Activated naive CD4-positive, alpha-beta T cell treated with anti-CD3 and anti-CD28 coated beads, Interleukin-2, amount 50 U/mL, for 24 hours (primary cell): Measurements from ENCODE around the gene AFAP1L2.
"Not testable (repeated sequence)": the region's sequence is repeated elsewhere in the genome, so short reads cannot be mapped to it uniquely, and the experiment has no call there.

ENCODE experiments used
- H3K27ac Mint-ChIP-seq: one replicate; pipeline ENCODE4 v1.8.0; 2021; ENCODE audit warnings: mild to moderate bottlenecking, mixed read lengths
- H3K27me3 Mint-ChIP-seq: one replicate; pipeline ENCODE4 v1.8.0; 2021; ENCODE audit warnings: mixed read lengths
- H3K36me3 Mint-ChIP-seq: one replicate; pipeline ENCODE4 v1.8.0; 2021; ENCODE audit warnings: mixed read lengths
- H3K4me1 Mint-ChIP-seq: one replicate; pipeline ENCODE4 v1.8.0; 2021; ENCODE audit warnings: mixed read lengths
- H3K4me3 Mint-ChIP-seq: one replicate; pipeline ENCODE4 v1.8.0; 2021; ENCODE audit warnings: mild to moderate bottlenecking, mixed read lengths
- H3K9me3 Mint-ChIP-seq: one replicate; pipeline ENCODE4 v1.8.0; 2021; ENCODE audit warnings: mixed read lengths

AFAP1L2 gene

GRCh38 chr10:114362826-114363355 lies 41.4 kb downstream of the AFAP1L2 start:
- Mint-ChIP-seq H3K36me3 (no peaks in the 10 kb centered on the region), H3K4me3 (no peak overlapping the region), H3K27me3 (peaks cover 1% of the 10 kb centered on the region), H3K27ac (no peak overlapping the region), H3K9me3 (no peaks in the 10 kb centered on the region), H3K4me1 (no peaks in the 10 kb centered on the region)

- Mint-ChIP-seq H3K36me3 (no peaks in the 10 kb centered on the region), H3K4me3 (no peak overlapping the region), H3K27ac (no peak overlapping the region), H3K27me3 (peaks cover 1% of the 10 kb centered on the region), H3K9me3 (no peaks in the 10 kb centered on the region), H3K4me1 (no peaks in the 10 kb centered on the region)
Observed at GRCh38 chr10:114359953-114360345, 44.4 kb downstream of the AFAP1L2 start.

GRCh38 chr10:114359041-114359952 lies 45.0 kb downstream of the AFAP1L2 start:
- Mint-ChIP-seq H3K27ac (no peak overlapping the region), H3K9me3 (no peaks in the 10 kb centered on the region), H3K4me3 (no peak overlapping the region), H3K27me3 (peaks cover 1% of the 10 kb centered on the region), H3K4me1 (no peaks in the 10 kb centered on the region), H3K36me3 (no peaks in the 10 kb centered on the region)

GRCh38 chr10:114357515-114357996 lies 46.7 kb downstream of the AFAP1L2 start:
- Mint-ChIP-seq H3K4me1 (no peaks in the 10 kb centered on the region), H3K36me3 (no peaks in the 10 kb centered on the region), H3K27ac (no peak overlapping the region), H3K27me3 (no peaks in the 10 kb centered on the region), H3K9me3 (no peaks in the 10 kb centered on the region), H3K4me3 (no peak overlapping the region)

DNA sequence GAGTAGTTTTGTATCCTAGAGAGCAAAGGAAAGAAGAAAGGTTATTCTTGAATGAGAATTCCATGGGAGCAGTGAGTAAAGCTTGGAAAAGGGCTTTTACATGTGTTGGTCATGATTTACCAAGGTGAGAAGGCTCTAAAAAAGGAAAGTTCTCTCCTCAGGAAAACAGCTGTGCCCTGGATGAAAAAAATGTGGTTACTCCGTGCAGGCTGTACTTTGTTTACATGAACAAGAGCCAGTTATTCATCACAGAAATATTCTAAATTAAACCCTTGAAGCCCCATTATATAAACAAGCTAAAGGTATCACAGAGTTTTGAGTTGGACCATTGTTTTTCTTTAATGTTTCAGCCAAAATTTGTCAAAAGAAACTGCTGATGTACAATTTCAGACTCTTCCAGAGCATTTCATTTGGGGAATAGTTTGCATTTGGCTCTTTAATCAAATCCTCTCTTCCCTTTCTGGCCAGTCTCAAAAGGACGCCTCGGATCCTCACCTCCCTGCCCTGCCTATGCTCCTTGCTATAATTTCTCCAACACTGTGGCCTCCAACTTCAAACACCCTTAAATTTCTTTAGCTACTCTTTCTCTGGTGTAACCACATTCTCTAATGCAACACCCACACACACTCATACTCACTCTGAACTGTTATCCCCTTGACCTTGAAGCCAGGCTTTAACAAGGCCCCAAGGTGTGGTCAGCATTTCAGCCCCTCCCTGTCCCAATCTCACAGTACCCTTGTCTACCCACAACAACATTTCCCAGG lies 47.4 kb downstream of the AFAP1L2 start:
- H3K4me3 Mint-ChIP-seq, result no peak overlapping the region
- no peak overlapping the region for H3K27ac Mint-ChIP-seq
- H3K27me3 Mint-ChIP-seq, result no peaks in the 10 kb centered on the region
- no peaks in the 10 kb centered on the region for H3K9me3 Mint-ChIP-seq
- H3K36me3 Mint-ChIP-seq, result no peaks in the 10 kb centered on the region
- H3K4me1 Mint-ChIP-seq, result no peaks in the 10 kb centered on the region

- Mint-ChIP-seq H3K27me3 (no peaks in the 10 kb centered on the region), H3K36me3 (no peaks in the 10 kb centered on the region), H3K27ac (no peak overlapping the region), H3K4me1 (no peaks in the 10 kb centered on the region), H3K4me3 (no peak overlapping the region), H3K9me3 (no peaks in the 10 kb centered on the region)
Observed at GRCh38 chr10:114356126-114356525, 48.2 kb downstream of the AFAP1L2 start.

DNA sequence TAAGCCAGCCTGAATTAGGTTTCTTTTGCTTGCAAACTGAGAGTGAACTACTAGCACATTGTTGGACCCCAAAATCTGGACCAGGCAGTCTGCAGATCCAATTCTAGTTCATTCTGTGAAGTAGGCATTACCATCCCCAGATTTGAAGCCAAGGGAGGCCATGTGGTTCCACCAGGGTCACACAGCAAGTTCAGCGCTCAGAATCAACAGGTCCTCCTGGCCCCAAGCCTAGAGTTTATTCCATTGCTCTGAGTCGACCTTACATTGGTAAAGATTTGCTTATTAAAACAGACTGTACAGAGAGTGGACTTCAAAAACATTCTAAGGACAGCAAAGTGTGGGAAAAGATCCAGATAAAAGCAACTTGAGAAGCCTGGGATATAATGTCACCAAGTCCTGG lies 50.9 kb downstream of the AFAP1L2 start:
- H3K27ac Mint-ChIP-seq, result no peak overlapping the region

DNA sequence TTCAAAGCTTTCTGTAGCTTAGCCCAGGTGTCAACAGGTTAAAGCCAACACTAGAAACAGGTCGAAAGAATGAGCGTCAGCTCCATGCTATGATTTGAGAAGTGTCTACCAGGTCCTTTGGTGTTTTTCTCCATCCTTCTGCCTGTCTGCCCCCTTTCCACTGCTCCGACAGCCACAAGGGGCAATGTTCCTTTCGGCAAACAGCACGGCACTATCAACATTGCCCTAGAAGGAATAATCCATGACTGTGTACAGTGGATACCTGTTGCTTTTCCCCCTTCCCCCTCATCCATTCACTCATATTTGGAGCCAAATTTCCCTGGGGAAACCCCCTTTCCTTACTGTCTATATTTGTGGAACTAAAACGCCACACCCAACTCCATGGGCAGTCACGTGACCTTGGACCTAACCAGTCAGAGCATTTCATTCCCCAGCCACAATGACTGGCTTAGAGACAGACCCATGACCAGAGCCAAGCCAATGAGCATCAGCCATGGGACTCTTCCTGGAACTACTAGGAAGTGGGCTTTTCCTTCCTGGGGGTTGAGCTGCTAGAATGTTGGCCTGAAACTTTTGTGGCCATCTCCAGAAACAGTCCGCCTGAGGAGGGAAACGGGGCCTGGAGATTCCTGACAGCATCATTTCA lies 51.5 kb downstream of the AFAP1L2 start:
- H3K36me3 Mint-ChIP-seq, result no peaks in the 10 kb centered on the region
- no peaks in the 10 kb centered on the region for H3K9me3 Mint-ChIP-seq
- H3K4me1 Mint-ChIP-seq, result no peaks in the 10 kb centered on the region
- H3K27me3 Mint-ChIP-seq, result no peaks in the 10 kb centered on the region
- H3K27ac Mint-ChIP-seq, result no peak overlapping the region
- H3K4me3 Mint-ChIP-seq, result no peak overlapping the region

More for the DNA sequence above, 50.9 kb downstream of the AFAP1L2 start:
- no peaks in the 10 kb centered on the region for H3K27me3 Mint-ChIP-seq
- no peaks in the 10 kb centered on the region for H3K36me3 Mint-ChIP-seq
- H3K9me3 Mint-ChIP-seq, result no peaks in the 10 kb centered on the region
- H3K4me1 Mint-ChIP-seq, result no peaks in the 10 kb centered on the region
- no peak overlapping the region for H3K4me3 Mint-ChIP-seq

DNA sequence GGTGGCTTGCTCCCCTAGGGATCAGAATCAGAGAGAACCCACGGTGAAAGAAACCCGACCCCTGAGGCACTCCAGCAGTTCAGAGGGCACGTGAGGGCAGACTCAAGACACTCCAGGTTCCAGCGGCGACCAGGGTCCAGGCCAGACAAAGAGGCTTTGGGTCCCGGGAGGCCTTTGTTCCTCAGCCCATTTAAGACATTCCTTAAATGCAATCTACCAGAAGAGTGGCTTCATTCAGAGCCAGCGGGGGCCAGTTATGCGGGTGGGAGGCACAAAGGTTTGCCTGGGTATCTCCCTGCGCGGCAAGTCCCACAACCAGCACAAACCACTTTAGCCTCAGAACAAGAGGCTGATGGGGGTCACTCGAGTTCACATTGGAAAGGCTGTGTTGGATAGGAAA lies 53.6 kb downstream of the AFAP1L2 start:
- Mint-ChIP-seq H3K9me3 (no peaks in the 10 kb centered on the region), H3K27ac (no peak overlapping the region), H3K4me3 (no peak overlapping the region), H3K27me3 (no peaks in the 10 kb centered on the region), H3K36me3 (no peaks in the 10 kb centered on the region), H3K4me1 (no peaks in the 10 kb centered on the region)

GRCh38 chr10:114349522-114350215 lies 54.6 kb downstream of the AFAP1L2 start:
- Mint-ChIP-seq H3K4me3 (no peak overlapping the region), H3K4me1 (no peaks in the 10 kb centered on the region), H3K27me3 (no peaks in the 10 kb centered on the region), H3K9me3 (no peaks in the 10 kb centered on the region), H3K36me3 (no peaks in the 10 kb centered on the region), H3K27ac (no peak overlapping the region)

- not testable (repeated sequence) for H3K27ac Mint-ChIP-seq, H3K9me3 Mint-ChIP-seq
Observed at GRCh38 chr10:114349071-114349470, 55.2 kb downstream of the AFAP1L2 start.

DNA sequence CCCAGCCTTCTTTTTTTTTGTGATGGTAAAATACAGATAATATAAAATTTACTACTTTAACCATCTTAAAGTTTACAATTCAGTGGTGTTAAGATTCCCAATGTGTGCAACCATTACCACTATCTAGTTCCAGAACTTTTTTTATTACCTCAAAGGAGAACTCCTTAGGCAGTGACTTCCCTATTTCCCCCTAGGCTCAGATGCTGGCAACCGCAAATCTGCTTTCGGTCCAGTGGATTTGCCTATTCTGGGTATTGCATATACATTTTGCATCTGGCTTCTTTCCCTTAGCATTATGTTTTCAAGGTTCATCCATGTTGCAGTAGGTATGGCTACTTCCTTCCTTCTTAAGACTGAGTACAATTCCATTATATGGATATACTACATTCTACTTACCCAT lies 56.5 kb downstream of the AFAP1L2 start:
- no peaks in the 10 kb centered on the region for H3K9me3 Mint-ChIP-seq
- H3K36me3 Mint-ChIP-seq, result no peaks in the 10 kb centered on the region
- H3K27me3 Mint-ChIP-seq, result no peaks in the 10 kb centered on the region
- no peak overlapping the region for H3K27ac Mint-ChIP-seq
- H3K4me1 Mint-ChIP-seq, result no peaks in the 10 kb centered on the region
- no peak overlapping the region for H3K4me3 Mint-ChIP-seq

More at GRCh38 chr10:114349071-114349470, 55.2 kb downstream of the AFAP1L2 start:
- not testable (repeated sequence) for H3K4me3 Mint-ChIP-seq, H3K27me3 Mint-ChIP-seq, H3K36me3 Mint-ChIP-seq, H3K4me1 Mint-ChIP-seq

DNA sequence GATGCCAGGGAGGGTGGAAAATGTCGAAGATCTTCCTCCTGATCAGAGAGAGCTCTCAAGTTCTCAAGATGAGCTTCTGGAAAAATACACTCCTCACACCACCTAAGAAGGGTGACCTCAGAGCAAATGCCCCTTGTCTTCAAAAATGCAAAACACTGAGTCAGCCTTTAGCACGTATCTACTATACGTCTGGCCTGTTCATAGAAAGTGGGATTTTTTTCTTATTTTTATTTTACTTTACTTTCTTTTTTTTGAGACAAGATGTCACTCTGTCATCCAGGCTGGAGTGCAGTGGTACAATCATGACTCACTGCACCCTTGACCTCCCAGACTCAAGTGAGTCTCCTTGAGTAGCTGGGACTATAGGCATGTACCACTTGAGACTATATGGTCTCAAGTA lies 57.1 kb downstream of the AFAP1L2 start:
- Mint-ChIP-seq H3K9me3 (no peaks in the 10 kb centered on the region), H3K4me3 (no peak overlapping the region), H3K36me3 (no peaks in the 10 kb centered on the region), H3K4me1 (no peaks in the 10 kb centered on the region), H3K27me3 (no peaks in the 10 kb centered on the region), H3K27ac (no peak overlapping the region)

DNA sequence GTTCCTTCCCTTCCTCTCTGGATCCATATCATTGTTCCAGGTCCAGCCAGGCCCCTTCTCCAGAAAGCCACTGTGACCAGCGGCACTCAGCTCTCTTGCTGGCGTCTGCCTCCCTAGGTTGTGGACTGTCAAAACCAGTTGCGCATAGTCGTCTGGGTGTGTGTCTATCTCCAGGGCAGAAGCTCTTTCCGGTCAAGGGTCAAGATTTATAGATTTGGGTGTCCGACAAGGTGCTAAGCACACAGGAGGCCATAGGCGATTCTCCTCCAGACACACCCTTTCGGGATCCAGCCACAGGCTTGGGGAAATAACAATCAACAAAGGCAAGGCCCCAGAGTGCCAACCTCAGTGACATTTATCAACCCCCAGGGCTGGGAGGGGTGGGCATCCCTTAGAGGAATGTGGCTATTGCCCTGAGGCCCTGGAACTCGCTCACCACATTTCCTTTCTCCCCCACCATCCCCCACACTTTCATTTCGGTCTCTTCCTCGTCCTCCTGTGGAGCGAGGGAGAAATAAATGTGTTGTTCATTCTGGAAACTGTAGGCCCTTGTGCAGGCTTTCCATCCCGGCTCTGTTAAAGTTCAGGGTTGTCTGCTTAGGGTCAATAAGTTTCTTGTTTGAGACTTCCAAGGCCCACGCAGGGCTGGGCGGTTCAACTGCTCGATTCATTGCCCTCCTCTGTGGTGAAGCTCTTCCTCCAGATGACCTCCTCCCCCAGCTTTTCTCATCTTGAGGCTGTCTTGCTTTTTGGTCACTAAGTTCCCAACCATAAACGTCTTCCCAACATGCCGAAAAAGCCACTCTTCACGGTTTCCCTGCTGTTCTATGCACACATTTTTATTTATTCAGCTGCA lies 57.9 kb downstream of the AFAP1L2 start:
- Mint-ChIP-seq H3K4me1 (no peaks in the 10 kb centered on the region), H3K27ac (no peak overlapping the region), H3K9me3 (no peaks in the 10 kb centered on the region), H3K36me3 (no peaks in the 10 kb centered on the region), H3K27me3 (no peaks in the 10 kb centered on the region), H3K4me3 (no peak overlapping the region)
